ENCODE measurements around the gene CDKN1C. TPM values are rescaled to one million over a fixed set of nuclear protein-coding genes. Genes with fewer than 3 reads are reported as not detected.

The CDKN1C gene
- total RNA-seq, 1 experiment from 2014 or later: 12.9 TPM

DNA sequence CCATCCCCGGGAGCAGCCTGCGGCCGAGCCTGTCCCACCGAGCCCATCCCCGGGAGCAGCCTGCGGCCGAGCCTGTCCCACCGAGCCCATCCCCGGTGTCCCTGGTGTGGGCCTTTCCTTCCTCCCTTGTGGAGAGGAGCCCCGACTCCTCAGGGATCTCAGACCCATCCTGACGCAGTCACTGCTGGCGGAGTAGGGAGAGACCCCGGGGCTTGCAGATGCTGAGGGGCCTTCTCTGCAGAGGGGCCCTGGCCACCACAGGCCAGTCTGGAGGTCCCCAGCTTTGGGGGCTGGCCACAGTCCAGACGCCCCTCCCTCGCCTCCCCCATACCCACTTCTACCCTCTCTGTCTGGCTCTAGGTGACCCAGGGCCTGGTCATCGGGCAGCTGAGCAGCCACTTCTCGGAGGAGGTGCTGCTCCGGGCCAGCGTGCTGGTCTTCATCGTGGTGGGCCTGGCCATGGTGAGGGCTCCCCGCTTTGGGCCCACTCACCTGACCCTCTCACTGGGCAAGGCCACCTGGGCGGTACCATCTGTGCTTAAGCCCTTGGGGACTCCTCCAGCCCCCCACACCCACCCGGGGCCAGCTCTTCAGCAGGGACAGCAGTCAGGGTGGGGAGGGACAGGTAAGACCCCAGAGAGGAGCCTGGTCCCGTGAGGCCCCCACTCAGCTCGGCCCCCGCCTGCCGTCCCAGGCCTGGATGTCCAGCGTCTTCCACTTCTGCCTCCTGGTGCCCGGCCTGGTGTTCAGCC lies 36.3 kb upstream of the CDKN1C start:
- Histone ChIP-seq H4K20me1 (ENCODE audit: low read length) (peaks cover 4% of the 10 kb centered on the region), H3F3A (ENCODE audit: low read length, unreplicated experiment) (no peaks in the 10 kb centered on the region), H3K9me2 (replicated peaks; ENCODE audit: low read length) (no peaks in the 10 kb centered on the region), H3K9me3 (ENCODE audit: low read length) (no peaks in the 10 kb centered on the region), H3K4me2 (ENCODE audit: low read length) (no peak overlapping the region), H3K4me3 (ENCODE audit: low read length) (no peak overlapping the region), H3K9ac (ENCODE audit: low read length) (no peak overlapping the region), H3K27ac (ENCODE audit: low read length) (no peak overlapping the region), H3K27me3 (ENCODE audit: low read length) (no peaks in the 10 kb centered on the region), H3K79me2 (ENCODE audit: low read length) (peaks cover 19% of the 10 kb centered on the region), H2AFZ (ENCODE audit: low read length) (no peak overlapping the region), H3K36me3 (ENCODE audit: low read depth, low read length) (no peaks in the 10 kb centered on the region), H3K4me1 (ENCODE audit: insufficient read depth, low read length) (peaks cover 17% of the 10 kb centered on the region)
- no peak for DNase-seq
- ChIA-PET POLR2A (ENCODE audit: unreplicated experiment) (no interaction called here), CTCF (no interaction called here)
- no peak for ATAC-seq
- no TSS peak for BruUV-seq (replicated peaks)
- TF ChIP-seq EZH2phosphoT487 (IDR thresholded peaks at IDR 0.05; ENCODE audit: borderline replicate concordance, low read length) (no peak), EZH2 (IDR thresholded peaks at IDR 0.05; ENCODE audit: low read length, unreplicated experiment) (no peak)
- TF ChIP-seq, protein P1, sequence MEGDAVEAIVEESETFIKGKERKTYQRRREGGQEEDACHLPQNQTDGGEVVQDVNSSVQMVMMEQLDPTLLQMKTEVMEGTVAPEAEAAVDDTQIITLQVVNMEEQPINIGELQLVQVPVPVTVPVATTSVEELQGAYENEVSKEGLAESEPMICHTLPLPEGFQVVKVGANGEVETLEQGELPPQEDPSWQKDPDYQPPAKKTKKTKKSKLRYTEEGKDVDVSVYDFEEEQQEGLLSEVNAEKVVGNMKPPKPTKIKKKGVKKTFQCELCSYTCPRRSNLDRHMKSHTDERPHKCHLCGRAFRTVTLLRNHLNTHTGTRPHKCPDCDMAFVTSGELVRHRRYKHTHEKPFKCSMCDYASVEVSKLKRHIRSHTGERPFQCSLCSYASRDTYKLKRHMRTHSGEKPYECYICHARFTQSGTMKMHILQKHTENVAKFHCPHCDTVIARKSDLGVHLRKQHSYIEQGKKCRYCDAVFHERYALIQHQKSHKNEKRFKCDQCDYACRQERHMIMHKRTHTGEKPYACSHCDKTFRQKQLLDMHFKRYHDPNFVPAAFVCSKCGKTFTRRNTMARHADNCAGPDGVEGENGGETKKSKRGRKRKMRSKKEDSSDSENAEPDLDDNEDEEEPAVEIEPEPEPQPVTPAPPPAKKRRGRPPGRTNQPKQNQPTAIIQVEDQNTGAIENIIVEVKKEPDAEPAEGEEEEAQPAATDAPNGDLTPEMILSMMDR (conservative IDR thresholded peaks at IDR 0.05; ENCODE audit: low read depth, low read length): no peak
- intact Hi-C loops (cut with micrococcal nuclease): no loop called here

- no peaks in the 10 kb centered on the region for H3K9me3 ChIP-seq (ENCODE audit: low read length)
- no peak overlapping the region for H3K27ac ChIP-seq (ENCODE audit: low read length)
- ATAC-seq (no peak), DNase-seq (no peak)
- H3K4me1 ChIP-seq (ENCODE audit: insufficient read depth, low read length): peaks cover 16% of the 10 kb centered on the region
- no peaks in the 10 kb centered on the region; the same call in 1 of the 2 replicates for H4K20me1 ChIP-seq (ENCODE audit: low read length)
- TF ChIP-seq EZH2phosphoT487 (IDR thresholded peaks at IDR 0.05; ENCODE audit: borderline replicate concordance, low read length) (no peak), EZH2 (IDR thresholded peaks at IDR 0.05; ENCODE audit: low read length, unreplicated experiment) (no peak)
- TF ChIP-seq, protein P1 (conservative IDR thresholded peaks at IDR 0.05; ENCODE audit: low read depth, low read length): no peak
- ChIA-PET CTCF (no interaction called here), POLR2A (ENCODE audit: unreplicated experiment) (no interaction called here)
- H3K79me2 ChIP-seq (ENCODE audit: low read length): peaks cover 13% of the 10 kb centered on the region
- no peak overlapping the region for H3K4me2 ChIP-seq (ENCODE audit: low read length)
- no peak overlapping the region for H3K9ac ChIP-seq (ENCODE audit: low read length)
- no peak overlapping the region for H3K4me3 ChIP-seq (ENCODE audit: low read length)
- no peaks in the 10 kb centered on the region for H3K27me3 ChIP-seq (ENCODE audit: low read length)
- no peaks in the 10 kb centered on the region for H3K9me2 ChIP-seq (replicated peaks; ENCODE audit: low read length)
- no TSS peak for BruUV-seq (replicated peaks)
- intact Hi-C loops (cut with micrococcal nuclease): no loop called here
- no peak overlapping the region for H2AFZ ChIP-seq (ENCODE audit: low read length)
- H3F3A ChIP-seq (ENCODE audit: low read length, unreplicated experiment): no peaks in the 10 kb centered on the region
- H3K36me3 ChIP-seq (ENCODE audit: low read depth, low read length): no peaks in the 10 kb centered on the region
Observed at GRCh38 chr11:2921261-2921660, 35.7 kb upstream of the CDKN1C start.

GRCh38 chr11:2920343-2920742 lies 34.8 kb upstream of the CDKN1C start:
- TF ChIP-seq, protein P1 (conservative IDR thresholded peaks at IDR 0.05; ENCODE audit: low read depth, low read length): no peak
- no peaks in the 10 kb centered on the region for H3K27me3 ChIP-seq (ENCODE audit: low read length)
- no peak for DNase-seq
- no peaks in the 10 kb centered on the region for H3K9me3 ChIP-seq (ENCODE audit: low read length)
- intact Hi-C loops (cut with micrococcal nuclease): no loop called here
- H3K4me3 ChIP-seq (ENCODE audit: low read length): no peak overlapping the region
- H3K4me1 ChIP-seq (ENCODE audit: insufficient read depth, low read length): peaks cover 14% of the 10 kb centered on the region
- H3K27ac ChIP-seq (ENCODE audit: low read length): no peak overlapping the region
- ChIA-PET POLR2A (ENCODE audit: unreplicated experiment) (no interaction called here), CTCF (no interaction called here)
- H3K9me2 ChIP-seq (replicated peaks; ENCODE audit: low read length): no peaks in the 10 kb centered on the region
- no peak overlapping the region for H3K4me2 ChIP-seq (ENCODE audit: low read length)
- BruUV-seq (replicated peaks): no TSS peak
- H3F3A ChIP-seq (ENCODE audit: low read length, unreplicated experiment): no peaks in the 10 kb centered on the region
- H3K79me2 ChIP-seq (ENCODE audit: low read length): peaks cover 7% of the 10 kb centered on the region
- no peaks in the 10 kb centered on the region for H3K36me3 ChIP-seq (ENCODE audit: low read depth, low read length)
- ATAC-seq: no peak
- H2AFZ ChIP-seq (ENCODE audit: low read length): no peak overlapping the region
- no peak overlapping the region for H3K9ac ChIP-seq (ENCODE audit: low read length)
- no peaks in the 10 kb centered on the region; the same call in 1 of the 2 replicates for H4K20me1 ChIP-seq (ENCODE audit: low read length)
